SU-DHL-6 (cell line): ENCODE data around the gene ZNF605.

Source experiments
- CTCF ChIP-seq: fragments of 200-600 bp; sonication (generic); IDR thresholded peaks from one replicate; pipeline ENCODE4 v1.5.1; 2017; ENCODE audit warnings: antibody characterized with exemption, mild to moderate bottlenecking, low read length, moderate library complexity; ENCODE audit not compliant: insufficient read depth, poor library complexity, severe bottlenecking
- EZH2phosphoT487 ChIP-seq: fragments of 200-600 bp; sonication (generic), shearing (Covaris generic); conservative IDR thresholded peaks from 2 replicates; pipeline ENCODE4 v1.6.1; 2018; ENCODE audit warnings: mild to moderate bottlenecking, antibody characterized with exemption, low read length, moderate library complexity, mixed read lengths

DNA sequence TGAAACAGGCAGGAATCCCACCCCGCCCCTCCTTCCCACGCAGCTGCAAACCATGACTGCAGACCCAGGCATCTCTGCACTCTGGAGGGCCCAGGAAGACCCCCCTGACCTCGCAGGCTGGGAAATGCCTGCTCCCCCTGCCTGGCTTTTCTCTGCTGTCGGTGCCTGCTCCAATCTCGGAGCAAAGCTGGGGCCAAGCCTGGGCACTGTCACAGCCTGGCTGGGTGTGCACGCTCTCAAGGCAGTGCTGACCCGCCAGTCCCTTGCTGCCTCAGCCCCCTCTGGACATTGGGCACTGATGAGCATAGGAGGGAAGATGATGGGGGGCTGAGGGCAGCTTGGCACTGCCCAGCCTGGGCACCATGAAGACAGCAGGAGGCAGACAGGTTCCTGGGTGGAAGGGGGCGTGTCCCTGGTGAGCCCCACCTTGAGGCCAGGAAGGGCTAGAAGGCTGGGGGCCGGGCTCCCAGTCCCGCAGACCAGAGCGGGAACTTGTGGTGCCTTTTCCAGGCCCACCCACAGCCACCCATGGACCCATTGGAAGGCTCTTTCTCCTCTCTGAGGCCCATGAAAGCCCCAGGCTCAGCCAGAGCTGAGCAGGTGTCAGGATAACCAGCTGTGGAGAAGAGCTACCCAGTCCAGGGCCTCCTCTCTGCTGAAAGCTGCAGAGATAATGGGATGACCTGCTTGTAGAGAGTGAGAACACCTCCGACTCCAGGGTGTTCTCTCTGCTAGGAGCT is 10.7 kb upstream of the ZNF605 start:
- TF ChIP-seq CTCF = no peak
- no peak for TF ChIP-seq EZH2phosphoT487
